H1 (cell line): Measurements from ENCODE around the gene HSPA1A. TPM values are rescaled to one million over a fixed set of nuclear protein-coding genes. Genes with fewer than 3 reads are reported as not detected.

Experiments
- CTCF ChIA-PET: fragments of 300-600 bp; sonication (Branson Sonifier 250); formaldehyde crosslinking; loops from one replicate; lab custom pipeline; 2021; ENCODE audit not compliant: partially characterized antibody; lab: Charles Lee
- POLR2A ChIA-PET: fragments of 300-600 bp; sonication (Branson Sonifier 250); formaldehyde crosslinking; loops from one replicate; lab custom pipeline; 2021; ENCODE audit warnings: inconsistent platforms; ENCODE audit not compliant: partially characterized antibody; lab: Charles Lee
- DNase-seq, 2 experiments: peaks; one replicate each; pipeline versions ENCODE4 v3.0.0 to v3.0.0-alpha.2; 2010 to 2022; ENCODE audit warnings: low spot score in 2 of 2, low read depth in 1 of 2, mixed read lengths in 1 of 2
- FAIRE-seq: peaks from 2 replicates; lab custom pipeline; 2011; peaks lifted over from hg19 to GRCh38; lab: Jason Lieb, UNC
- H2AFZ ChIP-seq: 2 replicates; pipeline ENCODE4 v1.8.1; 2012; ENCODE audit warnings: low read length, inconsistent platforms
- H2AK5ac ChIP-seq: 2 replicates; pipeline ENCODE4 v1.6.1; 2013; ENCODE audit warnings: low read depth, low read length
- H2BK120ac ChIP-seq: replicated peaks from 2 replicates; pipeline ENCODE3; 2013; ENCODE audit warnings: low read depth, low read length, inconsistent platforms
- H2BK12ac ChIP-seq: 2 replicates; pipeline ENCODE4 v1.6.1; 2013; ENCODE audit warnings: low read depth, low read length
- H2BK15ac ChIP-seq: 2 replicates; pipeline ENCODE4 v1.6.1; 2013; ENCODE audit warnings: low read length
- H2BK20ac ChIP-seq: 2 replicates; pipeline ENCODE4 v1.6.1; 2013; ENCODE audit warnings: low read length
- H2BK5ac ChIP-seq: 2 replicates; pipeline ENCODE4 v1.6.1; 2013; ENCODE audit warnings: low read depth, low read length
- H3K14ac ChIP-seq: 2 replicates; pipeline ENCODE4 v1.6.1; 2013; ENCODE audit warnings: inconsistent platforms; ENCODE audit not compliant: insufficient read length
- H3K18ac ChIP-seq: 2 replicates; pipeline ENCODE4 v1.6.1; 2013; ENCODE audit warnings: low read length; ENCODE audit errors: extremely low read depth
- H3K23ac ChIP-seq: 2 replicates; pipeline ENCODE4 v1.6.1; 2013; ENCODE audit warnings: inconsistent platforms; ENCODE audit not compliant: insufficient read length
- H3K23me2 ChIP-seq: 2 replicates; pipeline ENCODE4 v1.6.1; 2013; ENCODE audit warnings: low read depth, low read length
- H3K27ac ChIP-seq: 2 replicates; pipeline ENCODE4 v1.6.1; 2011; ENCODE audit warnings: low read depth, low read length, inconsistent platforms
- H3K27me3 ChIP-seq, 4 experiments: replicated peaks in 1 of 4; 1 replicate in 1 of 4; 2 replicates in 3 of 4; pipeline versions ENCODE4 v1.6.1 to v1.8.1; 2011 to 2013; ENCODE audit warnings: low read length in 3 of 4, mild to moderate bottlenecking in 3 of 4, inconsistent platforms in 2 of 4, mixed read lengths in 2 of 4, moderate library complexity in 1 of 4; ENCODE audit not compliant: control insufficient read depth in 3 of 4, insufficient read depth in 3 of 4; ENCODE audit errors: extremely low read depth in 1 of 4
- H3K36me3 ChIP-seq, 4 experiments: 2 replicates each; pipeline versions ENCODE4 v1.6.1 to v1.8.1; 2011 to 2013; ENCODE audit warnings: mild to moderate bottlenecking in 4 of 4, low read length in 3 of 4, moderate library complexity in 2 of 4, control low read depth in 1 of 4, inconsistent platforms in 1 of 4; ENCODE audit not compliant: insufficient read depth in 4 of 4, control insufficient read depth in 2 of 4
- H3K4ac ChIP-seq: replicated peaks from 2 replicates; pipeline ENCODE3; 2013; ENCODE audit warnings: low read length, low read depth, mixed read lengths, inconsistent platforms; ENCODE audit not compliant: insufficient read length
- H3K4me1 ChIP-seq, 4 experiments: replicated peaks in 1 of 4; 1 replicate in 1 of 4; 2 replicates in 3 of 4; pipeline versions ENCODE4 v1.6.1 to v1.8.1; 2011 to 2013; ENCODE audit warnings: low read length in 3 of 4, inconsistent platforms in 2 of 4, mixed read lengths in 1 of 4; ENCODE audit not compliant: insufficient read depth in 4 of 4, control insufficient read depth in 3 of 4
- H3K4me2 ChIP-seq, 2 experiments: 2 replicates each; pipeline versions ENCODE4 v1.6.1 to v1.8.1; 2011 to 2013; ENCODE audit warnings: low read depth in 2 of 2, low read length in 2 of 2, control low read depth in 1 of 2, inconsistent platforms in 1 of 2, mild to moderate bottlenecking in 1 of 2; ENCODE audit not compliant: insufficient read depth in 1 of 2
- H3K4me3 ChIP-seq, 4 experiments: fragments of 200-600, 300-600 bp in 1 of 4; sonication (generic), shearing (Covaris generic), sonication (Bioruptor Twin) in 1 of 4; 2 replicates each; pipeline versions ENCODE4 v1.5.1 to v1.8.1; 2011 to 2016; ENCODE audit warnings: low read length in 4 of 4, low read depth in 3 of 4, control low read depth in 2 of 4, inconsistent platforms in 2 of 4, mild to moderate bottlenecking in 2 of 4, mixed read lengths in 1 of 4, moderate library complexity in 1 of 4; ENCODE audit not compliant: insufficient read depth in 2 of 4; ENCODE audit errors: extremely low read depth in 1 of 4
- H3K56ac ChIP-seq: replicated peaks from 2 replicates; pipeline ENCODE3; 2013; ENCODE audit warnings: low read depth, mild to moderate bottlenecking, mixed read lengths, low read length, inconsistent platforms; ENCODE audit not compliant: insufficient read length
- H3K79me1 ChIP-seq: 2 replicates; pipeline ENCODE4 v1.6.1; 2013; ENCODE audit warnings: low read depth, low read length, control low read depth
- H3K79me2 ChIP-seq, 2 experiments: 2 replicates each; pipeline versions ENCODE4 v1.6.1 to v1.8.1; 2012 to 2013; ENCODE audit warnings: low read length in 2 of 2, mild to moderate bottlenecking in 2 of 2, inconsistent platforms in 1 of 2; ENCODE audit not compliant: insufficient read depth in 2 of 2, control insufficient read depth in 1 of 2
- H3K9ac ChIP-seq, 4 experiments: replicated peaks in 1 of 4; 1 replicate in 1 of 4; 2 replicates in 3 of 4; pipeline versions ENCODE4 v1.6.1 to v1.8.1; 2011 to 2013; ENCODE audit warnings: low read depth in 3 of 4, low read length in 3 of 4, control low read depth in 2 of 4, mild to moderate bottlenecking in 2 of 4, moderate library complexity in 2 of 4, inconsistent platforms in 1 of 4; ENCODE audit errors: extremely low read depth in 1 of 4
- H3K9me3 ChIP-seq, 2 experiments: 2 replicates each; pipeline versions ENCODE4 v1.6.1 to v1.8.1; 2012 to 2013; ENCODE audit warnings: mild to moderate bottlenecking in 2 of 2, moderate library complexity in 2 of 2, control low read depth in 1 of 2, inconsistent platforms in 1 of 2, low read depth in 1 of 2, low read length in 1 of 2, mixed read lengths in 1 of 2; ENCODE audit not compliant: insufficient read depth in 2 of 2
- H4K20me1 ChIP-seq, 2 experiments: replicated peaks in 1 of 2; 2 replicates each; pipeline versions ENCODE3 to v1.8.1; 2011 to 2013; ENCODE audit warnings: inconsistent platforms in 2 of 2, low read length in 2 of 2, mild to moderate bottlenecking in 1 of 2; ENCODE audit not compliant: insufficient read depth in 2 of 2, control insufficient read depth in 1 of 2
- H4K5ac ChIP-seq: 2 replicates; pipeline ENCODE4 v1.6.1; 2013; ENCODE audit warnings: low read length, low read depth, mixed read lengths, inconsistent platforms; ENCODE audit not compliant: insufficient read length
- H4K8ac ChIP-seq: 2 replicates; pipeline ENCODE4 v1.8.0; 2013; ENCODE audit warnings: mild to moderate bottlenecking, moderate library complexity, low read length, inconsistent platforms; ENCODE audit not compliant: insufficient read depth; ENCODE audit errors: extremely low read depth
- H4K91ac ChIP-seq: replicated peaks from 2 replicates; pipeline ENCODE3; 2013; ENCODE audit warnings: low read length, mixed read lengths, inconsistent platforms; ENCODE audit not compliant: insufficient read length
- ASH2L ChIP-seq: fragments of 200-600, 300-600 bp; sonication (generic); IDR thresholded peaks from one replicate; pipeline ENCODE4 v1.7.1; 2017; ENCODE audit warnings: low read length
- ATF3 ChIP-seq: IDR thresholded peaks from 2 replicates; pipeline ENCODE4 v1.6.1; 2011; ENCODE audit warnings: low read depth, mild to moderate bottlenecking, low read length; ENCODE audit not compliant: insufficient read depth
- BACH1 ChIP-seq: IDR thresholded peaks from 2 replicates; pipeline ENCODE4 v1.6.1; 2012; ENCODE audit warnings: low read length, improper control_type of control experiment
- HDAC2 ChIP-seq, 2 experiments: fragments of 300-600 bp in 1 of 2; sonication (generic) in 1 of 2; IDR thresholded peaks; 2 replicates each; pipeline ENCODE4 v1.6.1; 2011 to 2012; ENCODE audit warnings: low read depth in 2 of 2, low read length in 2 of 2, mild to moderate bottlenecking in 2 of 2, moderate library complexity in 2 of 2, borderline replicate concordance in 1 of 2, inconsistent platforms in 1 of 2
- HDAC6 ChIP-seq: IDR thresholded peaks from one replicate; pipeline ENCODE4 v1.7.1; 2012; ENCODE audit warnings: low read depth, mild to moderate bottlenecking, inconsistent platforms, low read length, moderate library complexity
- POLR2AphosphoS5 ChIP-seq: IDR thresholded peaks from 2 replicates; pipeline ENCODE4 v1.6.1; 2011; ENCODE audit warnings: low read depth, low read length
- RBBP5 ChIP-seq: IDR thresholded peaks from 2 replicates; pipeline ENCODE4 v1.7.1; 2012; ENCODE audit warnings: low read depth, mild to moderate bottlenecking, inconsistent platforms, low read length, moderate library complexity, borderline replicate concordance
- RFX5 ChIP-seq: IDR thresholded peaks from 2 replicates; pipeline ENCODE4 v1.6.1; 2011; ENCODE audit warnings: low read depth, low read length, improper control_type of control experiment, borderline replicate concordance
- RXRA ChIP-seq: IDR thresholded peaks from 2 replicates; pipeline ENCODE4 v1.6.1; 2011; ENCODE audit warnings: low read depth, mild to moderate bottlenecking, low read length, moderate library complexity; ENCODE audit not compliant: insufficient read depth
- WGBS, 2 experiments: shearing (Covaris generic) in 1 of 2; methylation state at CpG; one replicate each; pipeline versions ENCODE4 v1.1.6 to v1.1.7; 2013 to 2015; ENCODE audit warnings: low lambda C conversion rate in 2 of 2, mixed read lengths in 2 of 2, inconsistent platforms in 1 of 2, low coverage in 1 of 2, missing lambda C conversion rate in 1 of 2; ENCODE audit not compliant: insufficient replicate concordance in 2 of 2, insufficient coverage in 1 of 2, insufficient read length in 1 of 2; ENCODE audit errors: extremely low coverage in 1 of 2, missing lambda C conversion rate in 1 of 2; 5-methylcytosine and 5-hydroxymethylcytosine counted together
- polyA plus RNA-seq, 7 experiments: library from polyadenylated mRNA; depleted of rRNA in 3 of 7; stranded (reverse) in 5 of 7; unstranded in 2 of 7; fragments of >200 nt in 5 of 7; fragments of 200-250 nt in 2 of 7; gene quantifications; 1 replicate in 5 of 7; 2 replicates in 1 of 7; 4 replicates in 1 of 7; pipeline versions ENCODE4 v1.2.1 to v1.2.3, GENCODE V29; 2011 to 2013; ENCODE audit warnings: missing spikeins in 2 of 7, mixed read lengths in 2 of 7
- total RNA-seq: library from RNA; stranded (reverse); fragmentation: NEBNext Ultra II Directional; extraction: Animal tissue kit (Norgen Biotek cat#: 25700); gene quantifications from 2 replicates; pipeline ENCODE4 v1.2.1, GENCODE V29; 2021
- TF ChIP-seq, protein P1 (sequence below): IDR thresholded peaks from 2 replicates; pipeline ENCODE4 v1.6.1; 2012; ENCODE audit warnings: low read length, inconsistent platforms

The HSPA1A gene
- total and polyA plus RNA-seq, 2 of the 8 experiments (the other 6 are each of a cell fraction or from before 2014, with no cell fraction given), result 40.7 to 54.0 TPM

GRCh38 chr6:31796993-31797385 lies 18.4 kb upstream of the HSPA1A start:
- H3K23me2 ChIP-seq, result peaks cover 5% of the 10 kb centered on the region; the same call in 1 of the 2 replicates
- no peak overlapping the region for H3K56ac ChIP-seq
- CTCF ChIA-PET, result interaction anchor here (0.8 to 5.9 kb wide), 9 partner anchors 9 to 90 kb away, joined by 3 to 28 read pairs (median 6); partner anchors contain the start of genes HSPA1A, HSPA1L, LSM2 and VWA7
- DNase-seq (no peak), FAIRE-seq (no peak)
- no peak overlapping the region for H2BK15ac ChIP-seq
- H2BK120ac ChIP-seq, result no peak overlapping the region
- peaks cover 1 to 6% of the 10 kb centered on the region in 2 experiments for H4K20me1 ChIP-seq
- no peak overlapping the region for H3K4ac ChIP-seq
- no peak overlapping the region for H3K14ac ChIP-seq
- H3K18ac ChIP-seq, result no peak overlapping the region
- H3K27me3 ChIP-seq, result no peaks in the 10 kb centered on the region
- peaks cover 0 to 19% of the 10 kb centered on the region in 2 experiments; a peak in 2 of 4 replicates for H3K79me2 ChIP-seq
- no peak overlapping the region for H2BK12ac ChIP-seq
- 94% methylated on average over 2 of the region's 2 CpGs; no CpG with 5 or more reads in 1 of the 2 experiments for WGBS, 2 experiments
- POLR2A ChIA-PET, result interaction anchor here (0.9 to 7.6 kb wide), 9 partner anchors 9 to 132 kb away, joined by 3 to 81 read pairs (median 9); partner anchors contain the start of genes GPANK1, HSPA1A, HSPA1B and HSPA1L
- no peak overlapping the region for H3K9ac ChIP-seq
- H2AK5ac ChIP-seq, result no peak overlapping the region
- no peak overlapping the region for H3K4me3 ChIP-seq
- H3K4me2 ChIP-seq, result no peak overlapping the region
- H2BK20ac ChIP-seq, result no peak overlapping the region
- no peak overlapping the region for H2AFZ ChIP-seq
- no peak overlapping the region for H3K27ac ChIP-seq
- no peak overlapping the region for H4K91ac ChIP-seq
- peaks cover 0 to 2% (median under 1%) of the 10 kb centered on the region in 4 experiments; a peak in 3 of 7 replicates for H3K4me1 ChIP-seq
- no peak overlapping the region for H2BK5ac ChIP-seq
- H3K79me1 ChIP-seq, result peaks cover 3% of the 10 kb centered on the region; the same call in 1 of the 2 replicates
- H4K5ac ChIP-seq, result no peak overlapping the region
- H3K36me3 ChIP-seq, result peaks cover 2 to 26% (median 11%) of the 10 kb centered on the region in 4 experiments; a peak in 6 of 8 replicates
- H3K23ac ChIP-seq, result no peak overlapping the region
- no peaks in the 10 kb centered on the region for H3K9me3 ChIP-seq
- no peak overlapping the region for H4K8ac ChIP-seq
- TF ChIP-seq HDAC6 (no peak), BACH1 (no peak), HDAC2 (IDR thresholded peaks at IDR 0.05; ENCODE audit: borderline replicate concordance in 1 of 2, low read depth in 2 of 2, low read length in 2 of 2) (no peak), RBBP5 (no peak), ASH2L (no peak), RXRA (no peak), POLR2AphosphoS5 (no peak), ATF3 (no peak), RFX5 (no peak)
- TF ChIP-seq, protein P1, sequence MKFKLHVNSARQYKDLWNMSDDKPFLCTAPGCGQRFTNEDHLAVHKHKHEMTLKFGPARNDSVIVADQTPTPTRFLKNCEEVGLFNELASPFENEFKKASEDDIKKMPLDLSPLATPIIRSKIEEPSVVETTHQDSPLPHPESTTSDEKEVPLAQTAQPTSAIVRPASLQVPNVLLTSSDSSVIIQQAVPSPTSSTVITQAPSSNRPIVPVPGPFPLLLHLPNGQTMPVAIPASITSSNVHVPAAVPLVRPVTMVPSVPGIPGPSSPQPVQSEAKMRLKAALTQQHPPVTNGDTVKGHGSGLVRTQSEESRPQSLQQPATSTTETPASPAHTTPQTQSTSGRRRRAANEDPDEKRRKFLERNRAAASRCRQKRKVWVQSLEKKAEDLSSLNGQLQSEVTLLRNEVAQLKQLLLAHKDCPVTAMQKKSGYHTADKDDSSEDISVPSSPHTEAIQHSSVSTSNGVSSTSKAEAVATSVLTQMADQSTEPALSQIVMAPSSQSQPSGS, result no peak
